Stimulated activated CD8-positive, alpha-beta memory T cell treated with anti-CD3 and anti-CD28 coated beads, Interleukin-12 subunit alpha, Interleukin-12 subunit beta, amount 100 ng/mL, for 24 hours (primary cell): ENCODE measurements around the gene XCL1.
"Not testable (repeated sequence)": the region's sequence is repeated elsewhere in the genome, so short reads cannot be mapped to it uniquely, and the experiment has no call there.

Experiments used
- DNase-seq: peaks from one replicate; pipeline ENCODE4 v3.0.0-alpha.2; 2020; ENCODE audit errors: extremely low read depth

The XCL1 gene

GRCh38 chr1:168567568-168567967 lies 8.8 kb upstream of the XCL1 start:
- no peak for DNase-seq

- DNase-seq, result no peak
These were observed 8.1 kb upstream of the XCL1 start for GRCh38 chr1:168568346-168568745.

DNA sequence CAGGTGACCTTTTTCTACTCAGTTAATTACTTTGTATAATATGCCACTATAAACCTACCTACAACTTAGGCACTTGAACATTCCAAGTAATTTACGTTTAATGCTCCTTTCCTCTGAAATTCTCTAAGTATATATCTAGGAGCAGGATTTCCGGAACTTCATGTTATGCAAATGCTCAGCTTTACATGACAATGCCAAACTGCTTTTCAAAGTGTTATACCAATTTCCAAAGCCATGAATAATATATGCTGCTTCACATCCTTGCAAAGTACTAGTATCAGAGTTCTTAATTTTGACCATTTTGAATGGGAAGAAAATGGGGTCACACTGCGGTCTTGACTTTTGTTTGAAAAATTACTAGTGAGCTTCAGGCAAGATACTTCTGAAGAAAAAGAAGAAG lies 5.8 kb upstream of the XCL1 start:
- DNase-seq, result no peak

- DNase-seq, result no peak
These were observed 3.8 kb upstream of the XCL1 start for GRCh38 chr1:168572633-168573032.

DNA sequence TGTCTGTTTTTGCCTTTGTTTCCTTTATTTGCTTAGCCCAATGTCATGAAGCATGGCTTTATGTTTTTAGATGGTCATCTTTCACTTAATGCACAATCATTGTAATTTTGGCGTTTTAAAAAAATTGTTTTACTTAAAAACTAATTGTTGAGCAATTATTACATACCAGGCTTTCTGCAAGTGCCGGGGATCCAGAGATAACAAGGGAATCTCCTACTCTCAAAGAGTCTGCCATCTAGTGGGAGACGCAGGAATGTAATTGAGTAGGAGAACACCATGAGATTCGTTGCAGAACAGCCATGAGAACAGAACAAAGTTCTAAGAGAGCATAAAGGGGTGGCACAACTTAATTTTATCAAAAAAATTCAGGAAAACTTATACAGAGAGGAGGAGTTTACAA lies 2.2 kb upstream of the XCL1 start:
- not testable (repeated sequence) for DNase-seq

GRCh38 chr1:168578531-168579185 lies 2.3 kb downstream of the XCL1 start:
- not testable (repeated sequence) for DNase-seq

DNA sequence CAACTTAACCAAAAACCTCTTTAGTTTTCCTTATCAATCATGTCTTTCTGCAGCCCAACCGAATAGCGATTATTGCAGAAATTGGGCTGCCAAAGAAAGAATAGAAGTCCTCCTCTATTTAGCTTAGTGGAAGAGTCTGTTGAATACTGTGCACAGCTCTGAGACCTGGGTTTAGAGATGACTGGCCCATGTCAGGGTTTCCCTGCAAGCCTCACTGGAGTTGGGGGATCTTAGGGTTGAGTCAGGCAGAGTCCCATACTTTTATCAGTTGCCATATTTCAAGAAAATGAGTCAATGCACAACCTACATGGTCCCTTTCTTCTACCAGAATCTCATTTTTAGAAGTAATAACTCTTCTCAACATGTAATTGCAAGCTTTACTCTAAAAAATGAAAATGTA lies 3.9 kb downstream of the XCL1 start:
- DNase-seq, result not testable (repeated sequence)

DNA sequence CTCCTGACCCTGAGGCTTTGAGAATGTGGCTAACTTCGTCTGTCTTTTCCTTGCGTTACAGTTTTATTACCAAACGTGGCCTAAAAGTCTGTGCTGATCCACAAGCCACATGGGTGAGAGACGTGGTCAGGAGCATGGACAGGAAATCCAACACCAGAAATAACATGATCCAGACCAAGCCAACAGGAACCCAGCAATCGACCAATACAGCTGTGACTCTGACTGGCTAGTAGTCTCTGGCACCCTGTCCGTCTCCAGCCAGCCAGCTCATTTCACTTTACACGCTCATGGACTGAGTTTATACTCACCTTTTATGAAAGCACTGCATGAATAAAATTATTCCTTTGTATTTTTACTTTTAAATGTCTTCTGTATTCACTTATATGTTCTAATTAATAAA lies 4.6 kb downstream of the XCL1 start:
- not testable (repeated sequence) for DNase-seq

DNA sequence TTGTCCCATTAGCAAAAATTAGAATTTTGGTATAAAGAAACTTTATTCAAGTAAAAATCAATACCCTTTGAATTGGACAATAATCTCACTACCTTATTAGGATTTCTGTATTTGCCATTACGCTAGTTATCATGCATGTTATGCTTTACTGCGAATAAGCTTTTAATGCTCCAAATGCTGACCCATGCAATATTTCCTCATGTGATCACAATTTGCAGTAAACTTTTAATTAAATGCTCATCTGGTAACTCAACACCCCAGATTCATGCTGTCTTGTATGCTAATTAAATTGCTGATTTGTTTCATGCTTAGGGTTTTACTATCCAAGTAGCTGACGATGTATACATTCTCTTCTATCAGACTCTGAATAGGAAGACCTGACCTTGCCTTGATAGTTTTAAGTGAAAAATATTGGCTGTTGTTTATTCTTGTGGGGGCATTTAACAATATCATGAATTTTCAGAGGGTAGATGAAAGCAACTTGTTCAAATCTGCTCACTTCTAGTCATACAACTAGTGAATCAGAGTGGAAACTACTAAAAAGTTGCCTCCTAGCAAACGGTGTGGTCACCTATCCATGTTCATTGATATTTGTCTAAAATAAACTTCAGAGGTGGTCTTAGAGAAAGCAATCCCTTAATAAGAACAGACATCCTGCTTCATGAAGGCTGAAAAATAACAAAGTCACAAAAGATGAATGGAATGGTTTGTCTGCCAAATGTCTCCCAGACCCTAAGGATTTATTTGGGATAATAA lies 5.6 kb downstream of the XCL1 start:
- DNase-seq, result no peak

GRCh38 chr1:168582688-168583336 lies 6.4 kb downstream of the XCL1 start:
- no peak for DNase-seq

- no peak for DNase-seq
These were observed 7.2 kb downstream of the XCL1 start for GRCh38 chr1:168583571-168583970.

DNA sequence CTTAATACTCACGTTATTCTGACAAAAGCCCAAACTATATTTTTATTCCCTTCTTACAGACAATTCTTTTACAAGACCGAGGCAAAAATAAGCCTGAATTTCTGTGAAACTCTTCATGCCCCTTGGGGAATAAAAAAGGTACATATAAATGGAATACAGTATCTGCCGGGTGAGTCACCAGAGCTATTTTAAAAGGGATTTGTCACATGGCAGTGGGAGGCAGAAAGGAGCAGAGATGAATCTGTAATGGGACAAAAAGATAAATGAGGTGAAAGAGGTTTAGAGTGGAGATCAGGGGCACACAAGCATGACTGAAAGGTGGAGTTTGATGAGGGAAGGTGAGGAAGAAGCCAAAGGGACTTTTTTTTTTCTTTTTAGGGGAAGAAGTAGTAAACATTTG lies 8.8 kb downstream of the XCL1 start:
- no peak for DNase-seq

- no peak for DNase-seq
These were observed 9.5 kb downstream of the XCL1 start for GRCh38 chr1:168585937-168586336.

DNA sequence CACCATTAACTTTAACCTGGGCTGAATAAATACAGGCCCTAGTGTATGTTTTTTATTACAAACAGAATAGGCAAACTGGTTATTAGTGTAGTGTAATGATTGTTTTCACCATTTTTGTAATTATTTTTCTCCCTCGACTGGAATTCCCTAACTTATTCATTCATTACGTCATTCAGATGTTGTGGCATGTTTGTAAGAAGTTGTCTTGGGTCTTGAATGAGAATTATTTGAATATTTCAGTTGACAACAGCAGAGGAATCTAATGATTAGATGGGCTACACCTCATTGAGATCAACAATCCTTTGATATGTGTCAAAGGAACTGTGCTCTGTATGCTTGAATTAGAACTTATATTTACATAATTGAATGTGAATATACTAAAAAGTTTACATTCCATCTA lies 12.8 kb downstream of the XCL1 start:
- DNase-seq, result no peak

GRCh38 chr1:168591066-168591465 lies 14.7 kb downstream of the XCL1 start:
- DNase-seq, result no peak

GRCh38 chr1:168591641-168592250 lies 15.3 kb downstream of the XCL1 start:
- DNase-seq, result no peak

- DNase-seq, result not testable (repeated sequence)
These were observed 19.0 kb downstream of the XCL1 start for GRCh38 chr1:168595403-168595802.

DNA sequence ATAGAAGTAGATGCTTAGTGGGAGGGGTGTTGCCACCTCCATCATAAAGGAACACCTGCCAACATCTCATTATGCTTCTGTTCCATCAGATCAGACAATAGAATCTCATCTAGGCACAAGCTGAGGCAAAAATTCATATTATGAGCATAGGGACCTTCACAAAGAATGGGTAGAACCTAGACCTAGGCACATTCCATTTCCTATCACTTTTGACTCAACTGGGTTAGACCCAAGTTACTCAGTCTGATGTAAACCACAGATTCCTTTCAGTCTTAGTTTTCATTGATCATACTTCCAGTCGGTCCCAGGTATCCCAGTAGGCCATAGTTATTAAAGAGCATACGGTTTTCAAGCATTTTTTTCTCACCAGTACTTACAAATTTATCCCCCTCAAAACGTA lies 21.7 kb downstream of the XCL1 start:
- DNase-seq, result no peak

GRCh38 chr1:168598892-168599291 lies 22.5 kb downstream of the XCL1 start:
- no peak for DNase-seq

DNA sequence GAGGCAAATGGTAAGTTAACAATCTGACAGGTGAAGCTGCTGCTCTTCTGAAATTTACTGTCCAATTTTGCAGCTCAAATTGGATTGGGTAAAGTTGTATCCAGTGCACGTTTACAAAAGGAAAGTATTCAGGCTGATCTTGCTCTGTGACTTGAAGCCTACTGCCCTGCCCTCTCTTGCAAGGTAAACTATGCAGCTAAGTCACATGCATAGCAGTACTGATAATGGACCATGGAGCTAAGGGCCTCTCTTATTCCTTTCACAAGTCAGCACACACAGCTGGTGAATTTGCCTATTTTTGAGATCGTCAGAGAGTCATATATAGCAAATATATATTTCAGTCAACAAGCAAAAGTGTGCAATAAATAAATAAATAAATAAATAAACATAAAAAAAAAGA lies 23.2 kb downstream of the XCL1 start:
- no peak for DNase-seq

- DNase-seq, result no peak
These were observed 24.6 kb downstream of the XCL1 start for GRCh38 chr1:168601051-168601450.

DNA sequence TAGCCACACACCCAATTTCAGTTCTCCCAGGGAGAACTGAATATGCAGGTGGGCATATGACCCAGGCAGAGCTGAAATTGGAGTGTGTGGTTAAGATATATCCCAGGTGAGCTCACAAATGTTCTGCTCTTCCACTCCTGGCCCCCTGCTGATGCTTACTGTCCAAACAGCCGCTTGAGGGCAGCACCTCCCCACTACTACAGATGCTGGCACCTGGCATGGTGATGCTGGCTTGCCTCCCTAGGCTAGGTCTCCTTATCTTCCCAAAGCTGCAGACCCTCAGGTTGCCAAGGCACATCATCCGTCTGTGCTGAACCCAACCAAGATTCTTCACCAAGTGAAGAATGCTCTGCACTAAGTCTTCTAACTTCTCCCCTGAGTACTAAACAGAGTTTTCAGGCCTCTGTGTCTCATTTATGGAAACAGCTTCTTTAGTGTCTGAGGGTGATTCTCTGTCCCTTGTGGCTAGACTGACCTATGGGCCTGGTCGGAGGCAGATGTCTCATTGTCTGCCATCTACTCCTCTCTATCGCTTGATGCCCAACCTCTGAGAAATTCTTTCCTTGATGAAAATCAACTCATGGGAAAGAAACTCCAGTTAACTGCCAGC lies 27.2 kb downstream of the XCL1 start:
- peak; percentile 19 for DNase-seq
